ENCODE measurements around the gene SH3PXD2A.

The SH3PXD2A gene

DNA sequence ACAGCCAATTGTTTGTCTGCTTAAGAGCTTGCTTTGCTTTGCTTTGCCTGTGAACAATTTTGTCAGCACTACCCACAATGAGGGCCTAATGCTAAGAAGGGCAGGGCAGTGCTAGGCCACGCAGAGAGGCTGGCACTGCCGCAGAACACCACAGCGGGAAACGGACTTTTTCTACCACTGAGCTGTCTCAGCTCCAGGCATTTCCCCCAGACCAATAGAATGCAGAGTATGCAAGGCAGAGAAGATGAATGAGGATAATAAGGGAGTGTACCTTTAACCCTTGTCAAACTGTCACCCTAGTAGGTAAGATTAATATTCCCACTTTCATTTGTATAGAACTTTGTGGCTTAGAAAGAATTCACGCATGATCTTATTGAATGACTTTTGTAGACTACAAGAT lies 104.5 kb downstream of the SH3PXD2A start:
- TF ChIP-seq, protein P1, sequence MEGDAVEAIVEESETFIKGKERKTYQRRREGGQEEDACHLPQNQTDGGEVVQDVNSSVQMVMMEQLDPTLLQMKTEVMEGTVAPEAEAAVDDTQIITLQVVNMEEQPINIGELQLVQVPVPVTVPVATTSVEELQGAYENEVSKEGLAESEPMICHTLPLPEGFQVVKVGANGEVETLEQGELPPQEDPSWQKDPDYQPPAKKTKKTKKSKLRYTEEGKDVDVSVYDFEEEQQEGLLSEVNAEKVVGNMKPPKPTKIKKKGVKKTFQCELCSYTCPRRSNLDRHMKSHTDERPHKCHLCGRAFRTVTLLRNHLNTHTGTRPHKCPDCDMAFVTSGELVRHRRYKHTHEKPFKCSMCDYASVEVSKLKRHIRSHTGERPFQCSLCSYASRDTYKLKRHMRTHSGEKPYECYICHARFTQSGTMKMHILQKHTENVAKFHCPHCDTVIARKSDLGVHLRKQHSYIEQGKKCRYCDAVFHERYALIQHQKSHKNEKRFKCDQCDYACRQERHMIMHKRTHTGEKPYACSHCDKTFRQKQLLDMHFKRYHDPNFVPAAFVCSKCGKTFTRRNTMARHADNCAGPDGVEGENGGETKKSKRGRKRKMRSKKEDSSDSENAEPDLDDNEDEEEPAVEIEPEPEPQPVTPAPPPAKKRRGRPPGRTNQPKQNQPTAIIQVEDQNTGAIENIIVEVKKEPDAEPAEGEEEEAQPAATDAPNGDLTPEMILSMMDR (conservative IDR thresholded peaks at IDR 0.05; ENCODE audit: control insufficient read depth, insufficient read depth, low read depth, low read length): no peak
- no peak for DNase-seq (ENCODE audit: low read depth)
- H3K4me3 ChIP-seq (ENCODE audit: control insufficient read depth, low read depth, low read length): no peak overlapping the region

DNA sequence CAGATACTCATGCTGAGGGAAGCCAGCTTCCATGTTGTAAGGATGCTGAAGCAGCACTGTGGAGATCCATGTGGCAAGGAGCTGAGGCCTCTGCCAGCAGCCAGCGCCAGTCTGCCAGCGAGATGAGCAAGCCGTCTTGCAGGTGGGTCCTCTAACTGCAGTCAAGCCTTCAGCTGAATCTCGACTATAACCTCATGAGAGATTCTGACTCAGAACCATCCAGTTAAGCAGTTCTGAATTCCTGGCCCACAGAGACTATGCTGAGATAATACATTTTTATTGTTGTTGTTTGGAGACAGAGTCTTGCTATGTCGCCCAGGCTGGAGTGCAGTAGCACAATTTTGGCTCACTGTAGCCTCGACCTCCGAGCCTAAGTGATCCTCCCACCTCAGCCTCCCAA lies 105.6 kb downstream of the SH3PXD2A start:
- H3K4me3 ChIP-seq (ENCODE audit: control insufficient read depth, low read depth, low read length): no peak overlapping the region
- no peak for DNase-seq (ENCODE audit: low read depth)
- TF ChIP-seq, protein P1 (conservative IDR thresholded peaks at IDR 0.05; ENCODE audit: control insufficient read depth, insufficient read depth, low read depth, low read length): no peak

DNA sequence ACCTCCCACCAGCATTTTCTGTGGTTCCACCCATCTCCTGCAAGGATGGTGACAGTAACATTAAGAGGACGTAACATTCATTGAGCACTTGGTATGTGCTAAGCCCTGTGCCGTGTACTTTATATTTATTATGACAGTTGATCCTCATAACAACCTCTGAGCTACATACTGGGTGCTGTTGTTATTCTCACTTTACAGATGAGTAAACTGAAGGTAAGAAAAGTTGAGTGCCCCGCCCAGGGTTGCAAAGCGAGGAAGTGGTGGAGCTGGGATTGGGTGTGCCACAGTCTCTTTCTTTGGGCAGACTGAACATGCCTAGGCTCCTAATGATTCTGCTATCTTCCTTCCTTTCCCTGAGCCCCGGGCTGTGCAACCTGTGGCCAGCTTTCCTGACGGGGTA lies 107.4 kb downstream of the SH3PXD2A start:
- TF ChIP-seq, protein P1 (conservative IDR thresholded peaks at IDR 0.05; ENCODE audit: control insufficient read depth, insufficient read depth, low read depth, low read length): no peak
- no peak overlapping the region for H3K4me3 ChIP-seq (ENCODE audit: control insufficient read depth, low read depth, low read length)
- DNase-seq (ENCODE audit: low read depth): no peak

DNA sequence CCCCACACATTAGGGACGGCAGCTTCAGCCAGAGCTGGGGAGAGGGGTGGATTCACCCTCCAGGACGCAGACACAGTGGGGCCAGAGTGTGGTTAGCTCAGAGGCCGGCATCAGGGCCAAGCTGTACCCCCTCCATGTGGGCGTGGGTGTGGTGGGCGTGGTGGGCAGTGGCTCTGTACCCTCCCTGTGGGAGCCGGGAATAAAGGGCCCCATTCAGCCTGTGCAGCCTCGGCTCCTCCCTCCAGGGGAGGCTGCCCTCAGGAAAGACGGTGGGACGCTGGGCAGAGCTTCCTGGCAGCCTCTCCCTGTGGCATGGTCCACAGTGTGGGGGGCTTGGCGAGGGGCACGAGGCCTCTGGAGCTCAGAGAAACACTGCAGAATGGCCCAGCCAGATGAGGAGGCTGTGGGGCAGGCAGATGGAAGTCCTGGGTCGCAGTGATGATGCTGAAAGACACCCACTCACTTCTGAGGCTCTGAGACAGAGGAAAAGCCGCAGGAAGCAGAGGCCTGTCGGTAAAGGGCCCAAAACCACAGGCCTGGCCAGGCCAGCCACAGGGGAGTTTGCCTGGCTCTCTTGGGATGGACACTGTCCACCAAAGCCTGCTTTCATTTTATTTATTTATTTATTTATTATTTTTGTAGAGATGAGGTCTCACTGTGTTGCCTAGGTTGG lies 108.0 kb downstream of the SH3PXD2A start:
- DNase-seq (ENCODE audit: low read depth): peak; percentile 45
- TF ChIP-seq, protein P1 (conservative IDR thresholded peaks at IDR 0.05; ENCODE audit: control insufficient read depth, insufficient read depth, low read depth, low read length): no peak
- no peak overlapping the region for H3K4me3 ChIP-seq (ENCODE audit: control insufficient read depth, low read depth, low read length)

DNA sequence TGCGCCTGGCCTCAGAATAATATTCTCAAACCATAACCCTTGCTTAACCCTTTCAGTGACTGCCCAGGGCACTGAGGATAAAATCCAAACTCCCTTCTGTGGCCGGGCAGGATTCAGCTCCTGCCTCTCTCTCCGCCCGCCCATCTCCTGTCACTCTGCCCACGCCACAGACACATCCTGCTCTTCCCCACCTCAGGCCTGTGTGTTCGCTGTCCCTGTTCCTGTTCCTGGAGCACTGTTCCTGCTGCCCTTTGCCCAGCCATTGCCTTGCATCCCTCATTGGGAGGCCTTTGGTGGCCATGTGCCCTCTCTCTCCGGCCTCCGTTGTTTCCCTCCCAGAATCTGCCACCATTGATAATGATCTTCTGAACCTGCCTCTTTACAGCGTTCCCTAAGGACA lies 108.8 kb downstream of the SH3PXD2A start:
- TF ChIP-seq, protein P1 (conservative IDR thresholded peaks at IDR 0.05; ENCODE audit: control insufficient read depth, insufficient read depth, low read depth, low read length): no peak
- no peak for DNase-seq (ENCODE audit: low read depth)
- H3K4me3 ChIP-seq (ENCODE audit: control insufficient read depth, low read depth, low read length): no peak overlapping the region

DNA sequence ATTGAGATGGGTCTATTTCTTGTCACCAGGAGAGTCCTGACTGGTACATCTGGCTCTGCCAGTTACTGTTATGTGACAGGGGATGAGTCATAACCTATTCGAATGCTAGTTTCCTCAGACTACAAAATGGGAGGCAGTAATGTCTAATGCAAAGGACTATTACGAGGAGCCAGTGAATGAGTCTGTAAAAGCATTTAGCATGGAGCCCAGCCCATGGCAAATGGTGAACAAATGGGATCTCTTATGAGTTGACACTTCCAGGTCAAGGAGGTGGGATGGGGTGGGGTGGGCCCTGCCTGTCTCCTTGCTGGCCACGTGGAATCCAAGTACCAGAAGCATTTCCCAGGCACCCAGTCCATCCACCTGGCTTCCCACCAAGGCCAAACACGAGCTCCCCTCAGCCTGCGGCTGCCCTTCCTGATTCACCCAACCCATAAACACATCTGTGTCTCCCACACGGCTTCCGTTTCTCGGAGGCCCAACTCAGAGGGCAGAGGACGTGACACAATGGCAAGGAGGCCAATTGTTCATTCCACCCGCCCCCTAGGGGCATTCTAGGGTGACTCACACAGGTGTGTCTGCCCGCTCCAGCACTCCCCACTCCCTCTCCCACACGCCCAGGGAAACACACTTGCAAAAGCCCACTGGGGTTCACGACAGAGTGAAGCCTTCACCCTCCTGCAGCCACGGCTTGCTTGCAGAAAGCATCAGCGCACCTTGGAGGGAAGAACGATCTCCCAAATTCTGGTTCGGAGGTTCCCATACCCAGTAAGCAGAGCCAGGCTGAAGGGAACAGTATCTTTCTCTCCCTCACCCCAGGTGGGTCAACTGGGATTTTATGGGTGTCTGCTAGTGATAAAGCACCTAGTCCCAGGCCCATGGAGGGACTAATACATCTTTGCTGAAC lies 109.8 kb downstream of the SH3PXD2A start:
- TF ChIP-seq, protein P1 (conservative IDR thresholded peaks at IDR 0.05; ENCODE audit: control insufficient read depth, insufficient read depth, low read depth, low read length): no peak
- H3K4me3 ChIP-seq (ENCODE audit: control insufficient read depth, low read depth, low read length): no peak overlapping the region
- peak; percentile 43 for DNase-seq (ENCODE audit: low read depth)
